H1 (cell line): ENCODE measurements around the gene CCK.

Experiments used
- CREB1 ChIP-seq: IDR thresholded peaks from 2 replicates; pipeline ENCODE4 v1.6.1; 2012; ENCODE audit warnings: inconsistent platforms
- CTCF ChIP-seq, 3 experiments: IDR thresholded peaks; 1 replicate in 2 of 3; 2 replicates in 1 of 3; pipeline versions ENCODE4 v1.5.1 to v1.6.1; 2011; ENCODE audit warnings: low read length in 3 of 3, mild to moderate bottlenecking in 3 of 3, inconsistent platforms in 2 of 3, low read depth in 1 of 3, moderate library complexity in 1 of 3; ENCODE audit not compliant: insufficient read depth in 1 of 3; ENCODE audit errors: control extremely low read depth in 1 of 3

- TF ChIP-seq CTCF (IDR thresholded peaks at IDR 0.05; ENCODE audit: control extremely low read depth in 1 of 3, insufficient read depth in 1 of 3, low read depth in 1 of 3, low read length in 3 of 3) = no peak
- TF ChIP-seq CREB1 = no peak
Measured at GRCh38 chr3:42262525-42262924, 3.5 kb downstream of the CCK start.
